ENCODE data around the gene CLCF1. TPM values are rescaled to one million over a fixed set of nuclear protein-coding genes. Genes with fewer than 3 reads are reported as not detected.

The CLCF1 gene
- total and polyA plus RNA-seq, 2 of the 13 experiments (the other 11 are each of a cell fraction or from before 2014, with no cell fraction given) = 0.49 to 0.78 TPM

DNA sequence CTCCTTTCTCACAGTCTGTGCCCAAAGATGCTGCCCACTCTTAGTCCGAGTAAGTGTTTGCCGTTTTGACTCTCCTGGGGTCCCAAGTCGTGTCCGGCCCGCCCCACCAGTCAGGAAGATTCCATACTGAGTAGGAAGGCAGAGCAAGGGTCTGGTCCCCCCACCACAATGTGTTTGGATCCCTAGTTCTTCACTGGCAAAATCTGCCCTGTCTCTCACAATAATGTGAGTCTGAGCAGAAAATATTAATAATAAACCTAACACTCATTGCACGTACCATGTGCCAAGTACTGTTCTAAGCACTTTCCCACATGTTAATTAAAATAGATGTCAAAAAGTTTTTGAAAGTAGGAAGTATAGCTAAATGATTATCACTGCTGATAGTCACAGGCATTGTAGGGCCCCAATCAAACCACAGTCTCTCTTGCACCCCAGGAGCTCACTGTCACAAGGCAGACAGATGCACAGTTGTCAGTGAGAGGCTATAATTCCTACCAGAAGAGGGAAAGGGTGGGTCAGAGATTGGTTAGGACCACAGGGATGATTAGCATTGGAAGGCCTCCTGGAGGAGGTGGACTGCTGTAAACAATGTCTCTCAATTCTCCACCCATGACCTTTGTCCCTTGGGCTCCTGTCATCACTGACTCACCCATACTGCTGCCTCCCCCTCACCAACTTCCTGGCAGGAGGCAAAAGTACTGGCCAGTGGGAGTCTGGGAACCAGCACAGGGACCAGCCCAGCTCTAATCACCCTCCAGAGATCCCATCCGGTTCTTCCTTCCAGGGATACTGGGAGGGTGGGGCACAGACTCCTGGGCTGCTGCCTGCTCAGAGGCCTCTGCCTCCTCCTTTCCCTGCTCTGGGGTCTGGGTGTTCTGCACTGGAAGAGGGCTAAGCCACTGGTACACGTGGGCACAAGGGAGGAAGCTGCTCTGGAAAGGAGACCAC, 19.0 kb downstream of the CLCF1 start (continued):
- TF ChIP-seq, protein P1, sequence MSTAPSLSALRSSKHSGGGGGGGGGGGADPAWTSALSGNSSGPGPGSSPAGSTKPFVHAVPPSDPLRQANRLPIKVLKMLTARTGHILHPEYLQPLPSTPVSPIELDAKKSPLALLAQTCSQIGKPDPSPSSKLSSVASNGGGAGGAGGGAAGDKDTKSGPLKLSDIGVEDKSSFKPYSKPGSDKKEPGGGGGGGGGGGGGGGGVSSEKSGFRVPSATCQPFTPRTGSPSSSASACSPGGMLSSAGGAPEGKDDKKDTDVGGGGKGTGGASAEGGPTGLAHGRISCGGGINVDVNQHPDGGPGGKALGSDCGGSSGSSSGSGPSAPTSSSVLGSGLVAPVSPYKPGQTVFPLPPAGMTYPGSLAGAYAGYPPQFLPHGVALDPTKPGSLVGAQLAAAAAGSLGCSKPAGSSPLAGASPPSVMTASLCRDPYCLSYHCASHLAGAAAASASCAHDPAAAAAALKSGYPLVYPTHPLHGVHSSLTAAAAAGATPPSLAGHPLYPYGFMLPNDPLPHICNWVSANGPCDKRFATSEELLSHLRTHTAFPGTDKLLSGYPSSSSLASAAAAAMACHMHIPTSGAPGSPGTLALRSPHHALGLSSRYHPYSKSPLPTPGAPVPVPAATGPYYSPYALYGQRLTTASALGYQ (CRISPR knock-in tag; IDR thresholded peaks at IDR 0.05) = no peak; the same call in 1 of the 2 replicates
- TF ChIP-seq NFKB2 (CRISPR knock-in tag; IDR thresholded peaks at IDR 0.05; ENCODE audit: borderline replicate concordance) (no peak), KLF16 (CRISPR knock-in tag; IDR thresholded peaks at IDR 0.05) (peak in 1 of 2 experiments; percentile 87; a peak in 2 of 4 replicates), PAX8 (CRISPR knock-in tag; IDR thresholded peaks at IDR 0.05; ENCODE audit: borderline replicate concordance) (no peak), ZMYM3 (CRISPR knock-in tag; IDR thresholded peaks at IDR 0.05) (peak; percentile 81), DNMT1 (CRISPR knock-in tag; IDR thresholded peaks at IDR 0.05) (no peak), CEBPB (IDR thresholded peaks at IDR 0.05; ENCODE audit: borderline replicate concordance, low read depth, low read length) (no peak), HCFC1 (IDR thresholded peaks at IDR 0.05; ENCODE audit: low read depth, low read length) (no peak), MEF2D (CRISPR knock-in tag; IDR thresholded peaks at IDR 0.05) (peak; percentile 81; the same call in 1 of the 2 replicates), SPEN (CRISPR knock-in tag; IDR thresholded peaks at IDR 0.05; ENCODE audit: low read depth) (peak; percentile 82), ZNF720 (CRISPR knock-in tag; IDR thresholded peaks at IDR 0.05) (no peak)
- TF ChIP-seq, protein P2, sequence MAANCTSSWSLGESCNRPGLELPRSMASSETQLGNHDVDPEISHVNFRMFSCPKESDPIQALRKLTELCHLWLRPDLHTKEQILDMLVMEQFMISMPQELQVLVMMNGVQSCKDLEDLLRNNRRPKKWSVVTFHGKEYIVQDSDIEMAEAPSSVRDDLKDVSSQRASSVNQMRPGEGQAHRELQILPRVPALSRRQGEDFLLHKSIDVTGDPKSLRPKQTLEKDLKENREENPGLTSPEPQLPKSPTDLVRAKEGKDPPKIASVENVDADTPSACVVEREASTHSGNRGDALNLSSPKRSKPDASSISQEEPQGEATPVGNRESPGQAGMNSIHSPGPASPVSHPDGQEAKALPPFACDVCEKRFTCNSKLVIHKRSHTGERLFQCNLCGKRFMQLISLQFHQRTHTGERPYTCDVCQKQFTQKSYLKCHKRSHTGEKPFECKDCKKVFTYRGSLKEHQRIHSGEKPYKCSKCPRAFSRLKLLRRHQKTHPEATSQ (CRISPR knock-in tag; IDR thresholded peaks at IDR 0.05; ENCODE audit: borderline replicate concordance) = no peak
- TF ChIP-seq, protein P3, sequence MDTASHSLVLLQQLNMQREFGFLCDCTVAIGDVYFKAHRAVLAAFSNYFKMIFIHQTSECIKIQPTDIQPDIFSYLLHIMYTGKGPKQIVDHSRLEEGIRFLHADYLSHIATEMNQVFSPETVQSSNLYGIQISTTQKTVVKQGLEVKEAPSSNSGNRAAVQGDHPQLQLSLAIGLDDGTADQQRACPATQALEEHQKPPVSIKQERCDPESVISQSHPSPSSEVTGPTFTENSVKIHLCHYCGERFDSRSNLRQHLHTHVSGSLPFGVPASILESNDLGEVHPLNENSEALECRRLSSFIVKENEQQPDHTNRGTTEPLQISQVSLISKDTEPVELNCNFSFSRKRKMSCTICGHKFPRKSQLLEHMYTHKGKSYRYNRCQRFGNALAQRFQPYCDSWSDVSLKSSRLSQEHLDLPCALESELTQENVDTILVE (CRISPR knock-in tag; IDR thresholded peaks at IDR 0.05) = peak; percentile 76; the same call in 1 of the 2 replicates
- TF ChIP-seq, protein P4, sequence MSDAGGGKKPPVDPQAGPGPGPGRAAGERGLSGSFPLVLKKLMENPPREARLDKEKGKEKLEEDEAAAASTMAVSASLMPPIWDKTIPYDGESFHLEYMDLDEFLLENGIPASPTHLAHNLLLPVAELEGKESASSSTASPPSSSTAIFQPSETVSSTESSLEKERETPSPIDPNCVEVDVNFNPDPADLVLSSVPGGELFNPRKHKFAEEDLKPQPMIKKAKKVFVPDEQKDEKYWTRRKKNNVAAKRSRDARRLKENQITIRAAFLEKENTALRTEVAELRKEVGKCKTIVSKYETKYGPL (CRISPR knock-in tag; IDR thresholded peaks at IDR 0.05) = no peak
- TF ChIP-seq, protein P5, sequence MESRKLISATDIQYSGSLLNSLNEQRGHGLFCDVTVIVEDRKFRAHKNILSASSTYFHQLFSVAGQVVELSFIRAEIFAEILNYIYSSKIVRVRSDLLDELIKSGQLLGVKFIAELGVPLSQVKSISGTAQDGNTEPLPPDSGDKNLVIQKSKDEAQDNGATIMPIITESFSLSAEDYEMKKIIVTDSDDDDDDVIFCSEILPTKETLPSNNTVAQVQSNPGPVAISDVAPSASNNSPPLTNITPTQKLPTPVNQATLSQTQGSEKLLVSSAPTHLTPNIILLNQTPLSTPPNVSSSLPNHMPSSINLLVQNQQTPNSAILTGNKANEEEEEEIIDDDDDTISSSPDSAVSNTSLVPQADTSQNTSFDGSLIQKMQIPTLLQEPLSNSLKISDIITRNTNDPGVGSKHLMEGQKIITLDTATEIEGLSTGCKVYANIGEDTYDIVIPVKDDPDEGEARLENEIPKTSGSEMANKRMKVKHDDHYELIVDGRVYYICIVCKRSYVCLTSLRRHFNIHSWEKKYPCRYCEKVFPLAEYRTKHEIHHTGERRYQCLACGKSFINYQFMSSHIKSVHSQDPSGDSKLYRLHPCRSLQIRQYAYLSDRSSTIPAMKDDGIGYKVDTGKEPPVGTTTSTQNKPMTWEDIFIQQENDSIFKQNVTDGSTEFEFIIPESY (CRISPR knock-in tag; IDR thresholded peaks at IDR 0.05) = peak; percentile 26; the same call in 1 of the 2 replicates
- TF ChIP-seq, protein P6, sequence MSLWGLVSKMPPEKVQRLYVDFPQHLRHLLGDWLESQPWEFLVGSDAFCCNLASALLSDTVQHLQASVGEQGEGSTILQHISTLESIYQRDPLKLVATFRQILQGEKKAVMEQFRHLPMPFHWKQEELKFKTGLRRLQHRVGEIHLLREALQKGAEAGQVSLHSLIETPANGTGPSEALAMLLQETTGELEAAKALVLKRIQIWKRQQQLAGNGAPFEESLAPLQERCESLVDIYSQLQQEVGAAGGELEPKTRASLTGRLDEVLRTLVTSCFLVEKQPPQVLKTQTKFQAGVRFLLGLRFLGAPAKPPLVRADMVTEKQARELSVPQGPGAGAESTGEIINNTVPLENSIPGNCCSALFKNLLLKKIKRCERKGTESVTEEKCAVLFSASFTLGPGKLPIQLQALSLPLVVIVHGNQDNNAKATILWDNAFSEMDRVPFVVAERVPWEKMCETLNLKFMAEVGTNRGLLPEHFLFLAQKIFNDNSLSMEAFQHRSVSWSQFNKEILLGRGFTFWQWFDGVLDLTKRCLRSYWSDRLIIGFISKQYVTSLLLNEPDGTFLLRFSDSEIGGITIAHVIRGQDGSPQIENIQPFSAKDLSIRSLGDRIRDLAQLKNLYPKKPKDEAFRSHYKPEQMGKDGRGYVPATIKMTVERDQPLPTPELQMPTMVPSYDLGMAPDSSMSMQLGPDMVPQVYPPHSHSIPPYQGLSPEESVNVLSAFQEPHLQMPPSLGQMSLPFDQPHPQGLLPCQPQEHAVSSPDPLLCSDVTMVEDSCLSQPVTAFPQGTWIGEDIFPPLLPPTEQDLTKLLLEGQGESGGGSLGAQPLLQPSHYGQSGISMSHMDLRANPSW (CRISPR knock-in tag; IDR thresholded peaks at IDR 0.05; ENCODE audit: borderline replicate concordance) = no peak

Data from HepG2 (cell line).